Measurements from ENCODE around the gene AVPR2. TPM values are rescaled to one million over a fixed set of nuclear protein-coding genes. Genes with fewer than 3 reads are reported as not detected.

AVPR2 gene
- total RNA-seq, 1 donor from 2014 or later: not detected

DNA sequence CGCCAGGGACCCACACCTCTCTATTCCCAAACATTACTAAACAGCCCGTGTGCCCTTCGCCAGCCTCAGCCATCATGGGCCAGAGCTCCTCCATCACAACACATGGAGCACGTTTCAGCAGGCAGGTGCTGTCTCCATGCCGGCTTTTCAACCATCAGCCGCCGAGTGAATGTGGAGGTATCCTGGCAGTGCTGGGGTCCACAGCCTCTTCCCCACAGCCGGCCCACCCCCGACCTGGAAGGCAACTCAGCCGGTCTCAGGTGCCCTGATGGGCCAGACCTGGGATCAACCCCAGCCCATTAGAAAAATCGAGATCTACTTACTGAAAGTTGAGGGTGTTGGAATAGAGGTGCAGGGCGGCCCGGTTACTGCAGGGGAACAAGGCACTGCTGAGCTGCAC lies 27.3 kb downstream of the AVPR2 start:
- Histone ChIP-seq H4K20me1 (ENCODE audit: low read depth) (no peaks in the 10 kb centered on the region), H3K79me2 (ENCODE audit: low read depth) (peaks cover 18% of the 10 kb centered on the region), H3K9me3 (ENCODE audit: low read depth) (no peaks in the 10 kb centered on the region), H3K4me3 (no peak overlapping the region), H3K9ac (no peak overlapping the region), H2AFZ (replicated peaks) (no peak overlapping the region), H3K27ac (no peak overlapping the region), H3K27me3 (no peaks in the 10 kb centered on the region), H3F3A (ENCODE audit: low read depth) (peaks cover 28% of the 10 kb centered on the region), H3K4me2 (no peak overlapping the region), H3K4me1 (peaks cover 2% of the 10 kb centered on the region), H3K36me3 (no peaks in the 10 kb centered on the region)
- Mint-ChIP-seq H3K36me3 (peaks cover 4% of the 10 kb centered on the region), H3K9me3 (peaks cover 7% of the 10 kb centered on the region), H3K27ac (no peak overlapping the region), H3K4me1 (peaks cover 21% of the 10 kb centered on the region), H3K4me3 (no peak overlapping the region), H3K27me3 (ENCODE audit: insufficient read depth, low read depth) (peaks cover 6% of the 10 kb centered on the region)
- no peak for DNase-seq (ENCODE audit: low spot score)
- TF ChIP-seq EZH2phosphoT487 (IDR thresholded peaks at IDR 0.05): no peak
- no peak for TF ChIP-seq EZH2 (IDR thresholded peaks at IDR 0.05)
- TF ChIP-seq, protein P1, sequence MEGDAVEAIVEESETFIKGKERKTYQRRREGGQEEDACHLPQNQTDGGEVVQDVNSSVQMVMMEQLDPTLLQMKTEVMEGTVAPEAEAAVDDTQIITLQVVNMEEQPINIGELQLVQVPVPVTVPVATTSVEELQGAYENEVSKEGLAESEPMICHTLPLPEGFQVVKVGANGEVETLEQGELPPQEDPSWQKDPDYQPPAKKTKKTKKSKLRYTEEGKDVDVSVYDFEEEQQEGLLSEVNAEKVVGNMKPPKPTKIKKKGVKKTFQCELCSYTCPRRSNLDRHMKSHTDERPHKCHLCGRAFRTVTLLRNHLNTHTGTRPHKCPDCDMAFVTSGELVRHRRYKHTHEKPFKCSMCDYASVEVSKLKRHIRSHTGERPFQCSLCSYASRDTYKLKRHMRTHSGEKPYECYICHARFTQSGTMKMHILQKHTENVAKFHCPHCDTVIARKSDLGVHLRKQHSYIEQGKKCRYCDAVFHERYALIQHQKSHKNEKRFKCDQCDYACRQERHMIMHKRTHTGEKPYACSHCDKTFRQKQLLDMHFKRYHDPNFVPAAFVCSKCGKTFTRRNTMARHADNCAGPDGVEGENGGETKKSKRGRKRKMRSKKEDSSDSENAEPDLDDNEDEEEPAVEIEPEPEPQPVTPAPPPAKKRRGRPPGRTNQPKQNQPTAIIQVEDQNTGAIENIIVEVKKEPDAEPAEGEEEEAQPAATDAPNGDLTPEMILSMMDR (IDR thresholded peaks at IDR 0.05): no peak

DNA sequence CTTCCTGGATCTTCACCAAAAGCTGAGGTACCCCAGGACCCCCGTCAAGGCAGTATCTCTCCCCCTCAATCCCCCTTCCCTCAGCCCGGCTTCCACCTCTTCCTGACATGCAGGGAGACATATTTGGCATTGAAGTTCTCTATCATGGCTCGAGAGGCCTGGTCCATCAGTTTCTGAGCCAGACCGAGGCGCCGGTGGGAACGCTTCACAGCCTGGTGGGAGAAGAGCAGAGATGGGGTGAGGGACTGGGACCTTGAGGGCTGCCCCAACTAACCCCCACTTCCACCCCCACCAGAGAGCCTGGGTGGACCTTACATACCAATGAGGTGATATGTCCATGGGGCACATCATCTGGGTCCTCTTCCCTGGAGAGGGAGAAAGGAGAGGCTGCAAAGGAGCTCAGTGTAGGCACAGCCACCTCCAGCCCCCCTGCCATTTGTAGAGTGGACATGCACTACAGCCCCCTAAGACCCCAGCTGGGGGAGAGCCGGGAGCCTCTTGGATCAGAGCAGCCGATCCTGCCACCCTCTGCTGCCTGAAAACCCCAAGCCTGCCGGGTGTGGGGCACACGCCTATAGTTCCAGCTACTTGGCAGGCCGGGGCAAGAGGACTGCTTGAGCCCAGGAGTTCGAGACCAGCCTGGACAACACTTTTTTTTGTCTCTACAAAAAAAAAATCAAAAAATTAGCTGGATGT lies 27.9 kb downstream of the AVPR2 start:
- H3K4me1 ChIP-seq: no peaks in the 10 kb centered on the region
- DNase-seq (ENCODE audit: low spot score): no peak
- no peak overlapping the region for H3K4me3 ChIP-seq
- Mint-ChIP-seq H3K27ac (no peak overlapping the region), H3K4me3 (no peak overlapping the region), H3K36me3 (peaks cover 4% of the 10 kb centered on the region), H3K9me3 (peaks cover 7% of the 10 kb centered on the region), H3K4me1 (peaks cover 17% of the 10 kb centered on the region), H3K27me3 (ENCODE audit: insufficient read depth, low read depth) (peaks cover 3% of the 10 kb centered on the region)
- H3K9me3 ChIP-seq (ENCODE audit: low read depth): no peaks in the 10 kb centered on the region
- TF ChIP-seq EZH2phosphoT487 (IDR thresholded peaks at IDR 0.05) (no peak), EZH2 (IDR thresholded peaks at IDR 0.05) (no peak)
- TF ChIP-seq, protein P1 (IDR thresholded peaks at IDR 0.05): no peak
- no peaks in the 10 kb centered on the region for H3K27me3 ChIP-seq
- peaks cover 18% of the 10 kb centered on the region for H3K79me2 ChIP-seq (ENCODE audit: low read depth)
- peaks cover 24% of the 10 kb centered on the region for H3F3A ChIP-seq (ENCODE audit: low read depth)
- H2AFZ ChIP-seq (replicated peaks): no peak overlapping the region
- no peak overlapping the region for H3K4me2 ChIP-seq
- no peak overlapping the region for H3K27ac ChIP-seq
- H3K36me3 ChIP-seq: no peaks in the 10 kb centered on the region
- no peak overlapping the region for H3K9ac ChIP-seq
- no peaks in the 10 kb centered on the region for H4K20me1 ChIP-seq (ENCODE audit: low read depth)

DNA sequence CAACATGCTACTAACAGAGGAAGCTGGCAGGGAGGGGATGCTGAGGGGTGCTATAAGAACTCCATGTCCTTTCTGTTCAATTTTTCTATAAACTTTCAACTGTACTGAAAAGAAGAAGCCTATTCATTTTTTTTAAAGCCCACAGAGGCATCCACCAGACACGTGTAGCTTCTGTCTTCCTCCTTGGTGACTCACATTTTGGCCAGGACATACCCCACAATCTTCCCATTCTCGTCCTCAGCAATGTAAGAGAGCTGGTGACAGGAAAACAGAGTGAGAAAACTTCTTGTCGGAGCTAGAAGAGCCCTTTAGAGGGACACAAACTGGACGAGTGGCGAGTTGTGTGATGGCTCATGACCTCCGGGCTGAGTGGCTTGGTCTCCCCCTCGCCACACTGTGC lies 29.3 kb downstream of the AVPR2 start:
- Mint-ChIP-seq H3K27me3 (ENCODE audit: insufficient read depth, low read depth) (peaks cover 3% of the 10 kb centered on the region), H3K27ac (no peak overlapping the region), H3K4me3 (peak overlapping the region; percentile 86), H3K36me3 (peaks cover 4% of the 10 kb centered on the region), H3K9me3 (peaks cover 7% of the 10 kb centered on the region), H3K4me1 (peaks cover 16% of the 10 kb centered on the region)
- Histone ChIP-seq H3F3A (ENCODE audit: low read depth) (peaks cover 12% of the 10 kb centered on the region), H3K79me2 (ENCODE audit: low read depth) (peaks cover 18% of the 10 kb centered on the region), H3K9ac (no peak overlapping the region), H3K4me1 (no peaks in the 10 kb centered on the region), H3K4me3 (peak overlapping the region; percentile 73), H4K20me1 (ENCODE audit: low read depth) (no peaks in the 10 kb centered on the region), H3K36me3 (no peaks in the 10 kb centered on the region), H3K4me2 (peak overlapping the region; percentile 86), H3K27ac (no peak overlapping the region), H3K27me3 (no peaks in the 10 kb centered on the region), H3K9me3 (ENCODE audit: low read depth) (no peaks in the 10 kb centered on the region), H2AFZ (replicated peaks) (no peak overlapping the region)
- DNase-seq (ENCODE audit: low spot score): no peak
- TF ChIP-seq, protein P1 (IDR thresholded peaks at IDR 0.05): no peak
- TF ChIP-seq EZH2 (IDR thresholded peaks at IDR 0.05): no peak
- no peak for TF ChIP-seq EZH2phosphoT487 (IDR thresholded peaks at IDR 0.05)

Data from neural progenitor cell (in vitro differentiated cells).